Measurements from ENCODE around the gene RUVBL1.

Gene RUVBL1

GRCh38 chr3:128083396-128083795 is 40.2 kb downstream of the RUVBL1 start:
- no peak for DNase-seq (ENCODE audit: low spot score)

- no peak for DNase-seq (ENCODE audit: low spot score)
These were observed 41.1 kb downstream of the RUVBL1 start for GRCh38 chr3:128082546-128082945.

GRCh38 chr3:128081846-128082245 is 41.8 kb downstream of the RUVBL1 start:
- DNase-seq (ENCODE audit: low spot score): no peak

GRCh38 chr3:128081226-128081625 is 42.4 kb downstream of the RUVBL1 start:
- DNase-seq (ENCODE audit: low spot score): no peak

GRCh38 chr3:128080323-128081080 is 43.1 kb downstream of the RUVBL1 start:
- DNase-seq (ENCODE audit: low spot score): no peak

- no peak for DNase-seq (ENCODE audit: low spot score)
These were observed 43.8 kb downstream of the RUVBL1 start for GRCh38 chr3:128079823-128080222.

GRCh38 chr3:128078875-128079274 is 44.7 kb downstream of the RUVBL1 start:
- DNase-seq (ENCODE audit: low spot score): no peak

- DNase-seq (ENCODE audit: low spot score): no peak
These were observed 45.3 kb downstream of the RUVBL1 start for GRCh38 chr3:128078322-128078721.

- DNase-seq (ENCODE audit: low spot score): no peak
These were observed 45.9 kb downstream of the RUVBL1 start for GRCh38 chr3:128077665-128078064.

- peak; percentile 42 for DNase-seq (ENCODE audit: low spot score)
These were observed 46.4 kb downstream of the RUVBL1 start for GRCh38 chr3:128077202-128077624.

GRCh38 chr3:128076483-128077201 is 47.0 kb downstream of the RUVBL1 start:
- DNase-seq (ENCODE audit: low spot score): peak; percentile 23

- peak; percentile 80 for DNase-seq (ENCODE audit: low spot score)
These were observed 47.8 kb downstream of the RUVBL1 start for GRCh38 chr3:128075522-128076482.

- no peak for DNase-seq (ENCODE audit: low spot score)
These were observed 48.6 kb downstream of the RUVBL1 start for GRCh38 chr3:128074851-128075521.

- DNase-seq (ENCODE audit: low spot score): no peak
These were observed 49.8 kb downstream of the RUVBL1 start for GRCh38 chr3:128073807-128074206.

- no peak for DNase-seq (ENCODE audit: low spot score)
These were observed 50.4 kb downstream of the RUVBL1 start for GRCh38 chr3:128073185-128073725.

- DNase-seq (ENCODE audit: low spot score): no peak
These were observed 51.0 kb downstream of the RUVBL1 start for GRCh38 chr3:128072454-128073184.

GRCh38 chr3:128071771-128072453 is 51.7 kb downstream of the RUVBL1 start:
- no peak for DNase-seq (ENCODE audit: low spot score)

GRCh38 chr3:128070898-128071591 is 52.6 kb downstream of the RUVBL1 start:
- no peak for DNase-seq (ENCODE audit: low spot score)

GRCh38 chr3:128069271-128069670 is 54.3 kb downstream of the RUVBL1 start:
- no peak for DNase-seq (ENCODE audit: low spot score)
